ENCODE results near the gene TMEM14C. TPM values are rescaled to one million over a fixed set of nuclear protein-coding genes. Genes with fewer than 3 reads are reported as not detected.

TMEM14C gene
- total RNA-seq, 4 donors from 2014 or later, result 42.8 to 125 (median 69.2) TPM

DNA sequence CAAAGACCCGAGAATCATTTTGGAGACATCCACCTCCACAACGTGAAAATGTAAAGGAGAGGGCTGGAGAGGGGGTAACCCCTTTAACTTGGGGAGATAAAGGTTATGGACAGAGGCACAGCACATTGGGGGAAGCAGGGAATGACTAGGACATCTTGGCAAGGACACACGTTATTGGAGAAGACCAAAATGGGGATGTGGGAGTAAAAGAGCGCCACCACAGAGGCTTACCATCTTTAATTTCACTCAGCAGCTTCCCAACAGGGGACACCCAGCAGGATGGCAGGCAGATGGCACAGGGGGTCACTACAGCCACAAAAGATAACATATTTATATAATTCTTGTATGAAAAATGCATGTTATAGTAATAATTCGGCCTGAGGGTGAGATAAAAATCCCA, 38.3 kb upstream of the TMEM14C start:
- Histone ChIP-seq H3K27me3 (no peaks in the 10 kb centered on the region), H3K9me3 (no peaks in the 10 kb centered on the region), H3K27ac (no peak overlapping the region), H3K4me1 (peaks cover 0 to 4% (median 0%) of the 10 kb centered on the region in 3 donors), H3K4me3 (no peak overlapping the region), H3K36me3 (no peaks in the 10 kb centered on the region)
- WGBS, 2 donors, result 67 to 77% methylated on average over 5 of the region's 5 CpGs
- no peak for TF ChIP-seq POLR2A (IDR thresholded peaks at IDR 0.05)
- TF ChIP-seq, protein P1, sequence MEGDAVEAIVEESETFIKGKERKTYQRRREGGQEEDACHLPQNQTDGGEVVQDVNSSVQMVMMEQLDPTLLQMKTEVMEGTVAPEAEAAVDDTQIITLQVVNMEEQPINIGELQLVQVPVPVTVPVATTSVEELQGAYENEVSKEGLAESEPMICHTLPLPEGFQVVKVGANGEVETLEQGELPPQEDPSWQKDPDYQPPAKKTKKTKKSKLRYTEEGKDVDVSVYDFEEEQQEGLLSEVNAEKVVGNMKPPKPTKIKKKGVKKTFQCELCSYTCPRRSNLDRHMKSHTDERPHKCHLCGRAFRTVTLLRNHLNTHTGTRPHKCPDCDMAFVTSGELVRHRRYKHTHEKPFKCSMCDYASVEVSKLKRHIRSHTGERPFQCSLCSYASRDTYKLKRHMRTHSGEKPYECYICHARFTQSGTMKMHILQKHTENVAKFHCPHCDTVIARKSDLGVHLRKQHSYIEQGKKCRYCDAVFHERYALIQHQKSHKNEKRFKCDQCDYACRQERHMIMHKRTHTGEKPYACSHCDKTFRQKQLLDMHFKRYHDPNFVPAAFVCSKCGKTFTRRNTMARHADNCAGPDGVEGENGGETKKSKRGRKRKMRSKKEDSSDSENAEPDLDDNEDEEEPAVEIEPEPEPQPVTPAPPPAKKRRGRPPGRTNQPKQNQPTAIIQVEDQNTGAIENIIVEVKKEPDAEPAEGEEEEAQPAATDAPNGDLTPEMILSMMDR (IDR thresholded peaks at IDR 0.05), result no peak
- intact Hi-C loops (cut with DNase I), result no loop called here
- no peak for DNase-seq

DNA sequence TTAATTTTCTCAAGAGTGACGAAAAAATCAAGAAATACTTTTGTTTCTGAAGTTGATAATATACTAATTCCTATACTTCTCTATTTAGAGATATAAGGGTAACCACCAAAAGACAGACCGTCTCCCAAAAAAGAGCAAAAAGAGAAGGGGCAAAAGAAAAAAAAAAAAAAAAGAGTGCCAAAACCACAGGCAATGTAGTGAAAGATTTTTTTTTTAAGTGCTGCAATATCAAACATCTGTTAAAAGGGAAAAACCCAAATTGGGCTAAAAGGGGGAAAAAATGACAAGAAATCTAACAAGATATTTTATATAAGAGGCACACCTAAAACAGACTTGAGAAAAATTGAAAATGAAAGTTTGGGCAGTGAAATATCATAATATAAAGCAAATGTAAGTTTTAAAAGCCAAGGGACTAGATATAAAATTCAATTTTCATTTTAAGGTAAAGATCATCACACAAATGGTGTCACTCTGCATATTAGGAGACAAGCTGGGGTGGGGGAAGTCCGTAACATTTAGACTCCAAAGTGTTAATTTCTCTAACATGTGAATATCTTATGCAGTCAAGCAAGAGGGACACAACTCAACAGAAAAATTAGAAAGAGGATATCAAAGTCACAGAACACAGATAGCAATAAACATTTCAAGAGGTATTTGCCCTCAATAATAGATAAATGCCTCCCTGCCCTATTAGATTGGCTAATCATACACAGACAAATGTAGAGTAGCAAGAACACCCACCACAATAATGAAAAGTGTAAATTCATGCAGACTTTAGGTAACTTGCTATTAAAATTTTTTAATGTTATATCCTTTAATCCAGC, 37.6 kb upstream of the TMEM14C start:
- Histone ChIP-seq H3K27ac (no peak overlapping the region), H3K4me3 (no peak overlapping the region), H3K36me3 (no peaks in the 10 kb centered on the region), H3K27me3 (no peaks in the 10 kb centered on the region), H3K9me3 (no peaks in the 10 kb centered on the region), H3K4me1 (peaks cover 0 to 11% (median 7%) of the 10 kb centered on the region in 3 donors)
- intact Hi-C loops (cut with DNase I), result no loop called here
- WGBS, 2 donors, result 62 to 70% methylated on average over 3 of the region's 3 CpGs
- TF ChIP-seq, protein P1 (IDR thresholded peaks at IDR 0.05), result no peak
- TF ChIP-seq POLR2A (IDR thresholded peaks at IDR 0.05), result no peak
- no peak for DNase-seq

DNA sequence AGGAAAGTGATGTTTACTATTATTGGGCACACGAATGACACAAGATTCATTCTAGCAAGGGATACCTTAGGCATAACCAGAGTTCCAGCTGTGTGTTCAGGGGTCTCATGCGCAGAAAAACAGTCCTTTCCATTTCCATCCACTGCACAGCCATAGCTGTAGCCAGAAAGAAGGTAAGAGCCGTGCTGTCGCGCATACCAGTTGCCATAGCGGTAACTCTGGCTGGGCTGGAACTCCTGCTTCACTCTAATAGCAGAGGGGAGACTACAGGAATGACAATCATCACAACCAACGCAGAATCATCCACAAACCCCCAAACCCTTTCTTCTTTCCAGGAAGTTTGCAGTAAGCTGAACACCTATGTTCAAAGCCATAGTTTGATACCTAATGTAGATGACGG, 36.0 kb upstream of the TMEM14C start:
- peaks cover 0 to 27% (median 12%) of the 10 kb centered on the region in 3 donors for H3K4me1 ChIP-seq
- TF ChIP-seq POLR2A (IDR thresholded peaks at IDR 0.05), result no peak
- TF ChIP-seq, protein P1 (IDR thresholded peaks at IDR 0.05), result no peak
- no peak overlapping the region for H3K4me3 ChIP-seq
- H3K9me3 ChIP-seq, result no peaks in the 10 kb centered on the region
- no peak for DNase-seq
- no peaks in the 10 kb centered on the region for H3K27me3 ChIP-seq
- 76 to 86% methylated on average over 8 of the region's 8 CpGs for WGBS, 2 donors
- H3K27ac ChIP-seq, result no peak overlapping the region
- H3K36me3 ChIP-seq, result no peaks in the 10 kb centered on the region
- intact Hi-C loops (cut with DNase I), result no loop called here

DNA sequence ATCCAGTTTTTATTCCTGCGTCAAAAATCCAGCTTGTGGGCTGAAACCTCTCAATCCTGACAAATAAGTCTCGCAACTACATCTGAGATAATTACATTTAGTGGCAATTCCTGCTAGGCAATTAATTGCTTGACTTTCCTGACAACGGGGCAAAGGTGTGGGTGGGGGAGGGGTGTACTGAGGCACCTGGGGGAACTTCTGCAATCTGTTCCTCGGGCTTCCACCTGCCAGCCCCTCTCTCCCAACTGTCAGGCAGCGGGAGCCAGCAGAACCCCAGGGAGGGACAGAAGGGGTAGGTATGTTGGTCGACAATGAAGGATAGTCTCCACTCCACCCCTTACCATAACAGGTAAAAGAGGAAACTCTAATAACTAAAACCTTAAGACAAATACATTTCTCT, 35.3 kb upstream of the TMEM14C start:
- DNase-seq, result no peak

DNA sequence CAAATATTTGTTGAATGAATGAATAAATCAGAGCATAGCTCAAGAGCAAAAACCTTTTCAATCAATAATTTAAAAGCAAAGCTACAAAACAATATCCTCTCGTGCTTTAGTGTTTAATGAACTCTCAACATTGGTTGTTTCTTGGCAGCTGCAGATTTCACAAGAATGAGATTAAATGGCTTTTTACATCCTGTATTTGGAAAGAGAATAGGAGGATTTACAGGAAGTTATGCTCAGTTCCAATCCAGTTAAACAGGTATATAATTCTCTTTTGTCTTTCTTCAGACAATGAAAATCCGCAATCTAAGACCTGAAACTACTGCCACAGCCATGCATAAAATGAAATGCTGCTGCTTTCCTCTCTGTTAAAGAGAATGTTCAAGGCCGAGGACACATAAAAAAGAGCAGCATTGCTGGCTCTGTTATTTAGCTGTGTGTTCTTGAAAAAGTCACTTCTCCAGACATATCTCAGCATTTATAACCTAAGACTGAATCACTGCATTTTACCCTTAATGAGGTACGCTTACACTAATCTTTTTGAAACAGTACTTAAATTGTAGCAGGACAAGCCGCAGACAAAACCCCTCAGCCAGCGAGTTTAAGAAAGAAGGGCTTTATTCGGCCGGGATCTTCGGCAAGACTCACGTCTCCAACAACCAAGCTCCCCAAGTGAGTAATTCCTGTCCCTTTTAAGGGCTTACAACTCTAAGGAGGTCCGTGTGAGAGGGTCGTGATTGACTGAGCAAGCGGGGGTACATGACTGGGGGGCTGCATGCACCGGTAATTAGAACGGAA, 32.0 kb upstream of the TMEM14C start:
- Histone ChIP-seq H3K27me3 (no peaks in the 10 kb centered on the region), H3K36me3 (no peaks in the 10 kb centered on the region), H3K4me3 (peak overlapping the region in 3 of 4 donors; percentile 13 to 29 (median 21)), H3K4me1 (peaks cover 9 to 54% (median 12%) of the 10 kb centered on the region in 3 donors), H3K9me3 (no peaks in the 10 kb centered on the region), H3K27ac (peak overlapping the region; percentile 63 to 99 (median 96))
- intact Hi-C loops (cut with DNase I), result loop anchor here (10.0 kb wide), 1 partner anchor 176 kb away; no protein-coding TSS in a partner anchor
- no peak for DNase-seq
- 63 to 67% methylated on average over 15 of the region's 15 CpGs for WGBS, 2 donors
- TF ChIP-seq POLR2A (IDR thresholded peaks at IDR 0.05), result no peak
- TF ChIP-seq, protein P1 (IDR thresholded peaks at IDR 0.05), result no peak

More for the DNA sequence above, 35.3 kb upstream of the TMEM14C start:
- no peak for TF ChIP-seq POLR2A (IDR thresholded peaks at IDR 0.05)
- intact Hi-C loops (cut with DNase I), result no loop called here
- Histone ChIP-seq H3K27me3 (no peaks in the 10 kb centered on the region), H3K4me1 (peaks cover 0 to 34% (median 12%) of the 10 kb centered on the region in 3 donors), H3K27ac (no peak overlapping the region), H3K4me3 (no peak overlapping the region), H3K36me3 (no peaks in the 10 kb centered on the region), H3K9me3 (no peaks in the 10 kb centered on the region)
- WGBS, 2 donors, result 40 to 55% methylated on average over 5 of the region's 6 CpGs
